MCF 10A (cell line): ENCODE measurements around the gene SSBP4. TPM values are rescaled to one million over a fixed set of nuclear protein-coding genes. Genes with fewer than 3 reads are reported as not detected.

Experiments
- BruUV-seq: library from RNA; stranded (reverse); fragments of 400-500 nt; replicated peaks from 2 replicates; lab custom pipeline; 2021; lab: Mats Ljungman, UMichigan
- CTCF ChIA-PET: fragments of 300-600 bp; sonication (Branson Sonifier 250); formaldehyde crosslinking; extraction: SDS; loops from one replicate; lab custom pipeline; 2021; ENCODE audit warnings: antibody characterized with exemption, inconsistent platforms; lab: Yijun Ruan, JAX
- POLR2A ChIA-PET: fragments of 300-600, 350-650 bp; sonication (Branson Sonifier 250); formaldehyde crosslinking; extraction: SDS; loops from one replicate; lab custom pipeline; 2020; ENCODE audit warnings: antibody characterized with exemption, inconsistent platforms; lab: Yijun Ruan, JAX
- DNase-seq: peaks from one replicate; pipeline ENCODE4 v3.0.0-alpha.2; 2018; ENCODE audit not compliant: unreplicated experiment
- H3K27ac Mint-ChIP-seq: one replicate; pipeline ENCODE4 v1.8.0; 2022; ENCODE audit warnings: mild to moderate bottlenecking, low read depth, mixed read lengths; ENCODE audit not compliant: unreplicated experiment
- H3K27me3 Mint-ChIP-seq: one replicate; pipeline ENCODE4 v1.8.0; 2022; ENCODE audit warnings: mixed read lengths; ENCODE audit not compliant: insufficient read depth, unreplicated experiment
- H3K36me3 Mint-ChIP-seq: one replicate; pipeline ENCODE4 v1.8.0; 2022; ENCODE audit warnings: mild to moderate bottlenecking, moderate library complexity, mixed read lengths; ENCODE audit not compliant: insufficient read depth, unreplicated experiment
- H3K4me1 Mint-ChIP-seq: one replicate; pipeline ENCODE4 v1.8.0; 2022; ENCODE audit warnings: mixed read lengths; ENCODE audit not compliant: insufficient read depth, unreplicated experiment
- H3K4me3 Mint-ChIP-seq: one replicate; pipeline ENCODE4 v1.8.0; 2022; ENCODE audit warnings: mild to moderate bottlenecking, moderate library complexity, mixed read lengths; ENCODE audit not compliant: unreplicated experiment
- H3K9me3 Mint-ChIP-seq: one replicate; pipeline ENCODE4 v1.8.0; 2022; ENCODE audit warnings: mixed read lengths; ENCODE audit not compliant: unreplicated experiment
- CTCF ChIP-seq: fragments of 200-600 bp; IDR thresholded peaks from one replicate; pipeline ENCODE4 v1.8.0; 2022; ENCODE audit warnings: antibody characterized with exemption, mild to moderate bottlenecking; ENCODE audit not compliant: unreplicated experiment
- intact Hi-C: fragments of 100-400 bp; cut with micrococcal nuclease; formaldehyde crosslinking; loops from 2 replicates; pipeline ENCODE4 v1.14.1; 2022
- total RNA-seq: library from RNA; stranded (reverse); gene quantifications from 2 replicates; pipeline ENCODE4 v1.2.3, GENCODE V29; 2022

SSBP4 gene
- total RNA-seq, 1 experiment from 2014 or later = 26.3 TPM

GRCh38 chr19:18475762-18476331 lies 56.6 kb downstream of the SSBP4 start:
- TF ChIP-seq CTCF = no peak
- no peaks in the 10 kb centered on the region for H3K27me3 Mint-ChIP-seq
- ChIA-PET POLR2A (no interaction called here), CTCF (interaction anchor here (1.0 kb wide), 1 partner anchor 44 kb away, joined by 4 read pairs; no protein-coding TSS in a partner anchor)
- no peak overlapping the region for H3K4me3 Mint-ChIP-seq
- no TSS peak for BruUV-seq
- H3K4me1 Mint-ChIP-seq = peaks cover 34% of the 10 kb centered on the region
- intact Hi-C loops = loop anchor here (10.0 kb wide), 1 partner anchor 199 kb away; no protein-coding TSS in a partner anchor
- H3K9me3 Mint-ChIP-seq = no peaks in the 10 kb centered on the region
- H3K36me3 Mint-ChIP-seq = peaks cover 6% of the 10 kb centered on the region
- no peak overlapping the region for H3K27ac Mint-ChIP-seq
- no peak for DNase-seq

- intact Hi-C loops = loop anchor here (10.0 kb wide), 1 partner anchor 198 kb away; no protein-coding TSS in a partner anchor
- TF ChIP-seq CTCF = no peak
These were observed 57.4 kb downstream of the SSBP4 start for GRCh38 chr19:18476507-18477041.

GRCh38 chr19:18477042-18477779 lies 58.0 kb downstream of the SSBP4 start:
- DNase-seq = no peak
- CTCF ChIA-PET = interaction anchor here (1.0 kb wide), 1 partner anchor 43 kb away, joined by 4 read pairs; no protein-coding TSS in a partner anchor
- peaks cover 34% of the 10 kb centered on the region for H3K4me1 Mint-ChIP-seq
- no peak for TF ChIP-seq CTCF
- intact Hi-C loops = loop anchor here (10.0 kb wide), 1 partner anchor 198 kb away; no protein-coding TSS in a partner anchor
- no TSS peak for BruUV-seq
- peaks cover 6% of the 10 kb centered on the region for H3K36me3 Mint-ChIP-seq
- peak overlapping the region; percentile 35 for H3K27ac Mint-ChIP-seq
- no peak overlapping the region for H3K4me3 Mint-ChIP-seq
- POLR2A ChIA-PET = no interaction called here
- no peaks in the 10 kb centered on the region for H3K9me3 Mint-ChIP-seq
- H3K27me3 Mint-ChIP-seq = no peaks in the 10 kb centered on the region

More at GRCh38 chr19:18476507-18477041, 57.4 kb downstream of the SSBP4 start:
- Mint-ChIP-seq H3K27me3 (no peaks in the 10 kb centered on the region), H3K9me3 (no peaks in the 10 kb centered on the region), H3K4me3 (no peak overlapping the region), H3K27ac (no peak overlapping the region), H3K4me1 (peaks cover 34% of the 10 kb centered on the region), H3K36me3 (peaks cover 6% of the 10 kb centered on the region)
- DNase-seq = no peak
- BruUV-seq = no TSS peak
- ChIA-PET CTCF (interaction anchor here (1.0 kb wide), 1 partner anchor 43 kb away, joined by 4 read pairs; no protein-coding TSS in a partner anchor), POLR2A (no interaction called here)

- Mint-ChIP-seq H3K4me1 (peaks cover 31% of the 10 kb centered on the region), H3K9me3 (no peaks in the 10 kb centered on the region), H3K27me3 (no peaks in the 10 kb centered on the region), H3K4me3 (no peak overlapping the region), H3K27ac (peak overlapping the region; percentile 35), H3K36me3 (peaks cover 6% of the 10 kb centered on the region)
- ChIA-PET POLR2A (interaction anchor here (0.5 kb wide), 1 partner anchor 758 kb away, joined by 3 read pairs; no protein-coding TSS in a partner anchor), CTCF (interaction anchor here (0.6 to 1.4 kb wide), 4 partner anchors 8 to 293 kb away, joined by 3 to 6 read pairs (median 4); no protein-coding TSS in a partner anchor)
- BruUV-seq = no TSS peak
- no peak for DNase-seq
- intact Hi-C loops = loop anchor here (10.0 kb wide), 1 partner anchor 197 kb away; no protein-coding TSS in a partner anchor
- no peak for TF ChIP-seq CTCF
These were observed 58.8 kb downstream of the SSBP4 start for GRCh38 chr19:18477974-18478373.
